ENCODE measurements around the gene KCNIP3.

The KCNIP3 gene

DNA sequence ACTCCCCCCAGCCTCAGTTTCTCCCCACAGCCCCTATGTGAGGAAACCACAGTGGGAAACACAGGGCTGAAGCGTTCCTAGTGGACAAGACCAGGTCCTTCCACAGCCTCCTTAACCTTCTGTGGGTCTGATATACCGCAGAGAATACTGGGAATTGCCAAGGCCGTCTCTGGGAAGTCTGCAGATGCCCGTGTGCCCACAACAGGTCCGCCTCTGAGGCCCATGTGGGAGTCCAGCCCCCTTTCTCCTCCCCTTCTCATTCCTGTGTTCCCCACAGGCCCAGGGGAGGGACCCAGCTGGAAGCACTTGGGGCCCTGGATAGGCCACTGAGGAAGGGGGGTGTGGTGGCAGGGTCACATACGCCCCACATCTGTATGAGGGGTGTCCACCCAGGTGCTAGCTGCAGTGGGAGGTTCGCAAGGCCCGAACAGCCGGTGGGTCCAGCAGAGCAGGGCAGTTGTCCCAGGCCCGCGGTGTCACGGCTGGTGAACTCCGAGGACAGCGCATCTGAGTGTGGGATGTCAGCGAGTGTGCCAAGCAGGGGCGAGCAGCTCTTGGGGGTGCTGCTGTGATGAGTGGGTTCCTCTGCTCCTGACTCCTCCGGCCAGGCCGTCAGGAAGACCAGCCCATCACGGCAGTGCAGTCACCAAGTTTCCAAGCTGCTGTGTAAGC is 2.4 kb upstream of the KCNIP3 start:
- no peak for DNase-seq (ENCODE audit: low read depth in 2 of 2)

DNA sequence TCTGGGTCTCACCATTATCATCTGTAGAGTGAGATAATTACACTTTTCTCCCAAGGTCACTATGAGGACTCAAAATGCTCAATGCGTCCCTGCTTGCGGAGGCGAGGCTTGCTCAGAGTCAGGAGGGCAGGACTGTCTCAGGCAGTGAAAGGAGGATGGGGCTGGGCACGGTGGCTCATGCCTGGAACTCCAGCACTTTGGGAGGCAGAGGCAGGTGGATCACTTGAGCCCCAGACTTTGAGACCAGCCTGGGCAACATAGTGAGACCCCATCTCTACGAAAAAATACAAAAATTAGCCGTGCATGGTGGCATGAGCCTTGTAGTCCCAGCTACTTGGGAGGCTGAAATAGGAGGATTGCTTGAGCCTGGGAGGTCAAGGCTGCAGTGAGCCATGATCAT is 1.8 kb upstream of the KCNIP3 start:
- no peak for DNase-seq (ENCODE audit: low read depth in 2 of 2)

DNA sequence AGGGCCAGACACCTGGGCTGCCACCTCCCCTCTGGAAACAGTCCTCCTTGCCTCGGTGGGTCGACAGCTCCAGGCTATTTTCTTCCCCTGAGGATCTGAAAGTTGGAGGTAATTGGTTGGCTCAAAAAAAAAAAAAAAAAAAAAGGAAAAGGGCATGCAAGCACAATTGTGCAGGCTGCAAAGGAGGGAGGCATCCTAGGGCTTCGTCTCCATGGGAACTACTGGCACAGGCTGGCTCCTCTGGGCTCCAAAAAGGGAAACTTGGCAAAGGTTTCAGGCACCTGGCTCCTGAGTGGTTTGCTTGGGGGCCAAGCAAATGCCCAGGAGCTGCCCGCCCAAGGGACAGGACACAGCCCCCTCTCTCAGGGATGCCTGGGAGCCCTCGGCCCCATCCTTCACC is 1.1 kb upstream of the KCNIP3 start:
- no peak for DNase-seq (ENCODE audit: low read depth in 2 of 2)

DNA sequence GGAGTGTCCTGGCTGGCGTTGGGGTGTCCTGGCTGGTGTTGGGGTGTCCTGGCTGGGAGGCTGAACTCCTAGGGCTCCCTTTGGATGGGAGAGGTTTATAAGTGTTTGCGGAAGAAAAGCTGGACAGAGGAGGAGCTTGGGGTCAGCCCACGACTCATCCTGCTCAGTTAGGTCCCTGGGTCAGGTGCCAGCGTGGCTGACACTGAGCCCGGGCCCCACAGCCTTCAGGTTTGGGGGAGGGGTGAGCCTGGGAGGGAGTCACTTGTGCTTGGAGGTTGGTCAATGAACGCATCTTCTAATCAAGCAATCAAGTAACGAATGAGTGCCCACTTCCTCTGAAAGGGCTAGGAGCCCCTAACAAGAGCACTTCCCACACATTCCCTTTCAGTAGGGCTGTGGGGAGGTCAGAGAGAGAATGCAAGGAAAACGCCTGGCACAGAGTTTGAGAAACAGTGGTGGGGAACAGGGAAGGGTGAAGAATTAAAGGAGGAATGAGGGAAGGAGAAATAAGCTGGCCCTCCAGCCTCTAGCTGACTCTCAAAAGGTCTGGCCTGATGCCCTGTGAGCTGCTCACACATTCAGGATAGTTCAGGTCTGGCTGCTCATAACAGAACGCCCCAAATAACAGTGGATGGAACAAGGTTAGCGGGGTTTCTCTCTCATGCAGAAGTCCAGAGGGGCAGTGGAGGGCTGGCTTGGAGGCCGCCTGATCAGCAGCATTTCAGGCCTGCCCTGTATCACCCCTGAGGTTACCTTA is 670 bp downstream of the KCNIP3 start:
- DNase-seq (ENCODE audit: low read depth in 2 of 2), result no peak

DNA sequence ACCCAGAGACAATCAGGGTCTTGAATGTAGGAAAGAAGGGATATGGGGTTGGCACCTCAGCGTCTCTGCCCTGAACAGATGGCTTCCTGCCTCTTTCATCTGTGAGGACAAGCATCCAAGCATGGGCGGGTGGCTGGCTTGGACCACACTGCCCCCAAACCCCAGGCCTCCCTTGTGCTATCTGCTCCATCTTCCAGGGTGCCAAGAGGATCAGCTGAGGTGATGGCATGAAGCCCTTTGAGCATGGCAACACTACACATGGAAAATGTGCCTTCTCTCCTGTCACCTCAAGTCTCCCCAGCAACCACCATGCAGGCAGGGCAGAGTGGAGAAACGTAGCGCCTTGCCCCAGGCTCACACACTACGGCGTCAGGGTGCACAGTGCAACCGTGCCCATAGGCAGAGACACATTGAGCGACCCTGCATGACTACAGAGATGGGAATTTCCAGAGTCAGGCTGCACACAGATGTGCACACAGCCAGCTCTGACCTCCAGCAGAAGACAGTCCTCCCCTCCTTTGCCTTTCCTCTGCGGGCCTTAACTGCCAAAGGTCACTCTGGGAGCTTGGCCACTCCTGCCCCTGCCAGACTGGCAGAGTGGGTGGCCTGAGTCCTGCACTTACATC is 1.5 kb downstream of the KCNIP3 start:
- no peak for DNase-seq (ENCODE audit: low read depth in 2 of 2)

DNA sequence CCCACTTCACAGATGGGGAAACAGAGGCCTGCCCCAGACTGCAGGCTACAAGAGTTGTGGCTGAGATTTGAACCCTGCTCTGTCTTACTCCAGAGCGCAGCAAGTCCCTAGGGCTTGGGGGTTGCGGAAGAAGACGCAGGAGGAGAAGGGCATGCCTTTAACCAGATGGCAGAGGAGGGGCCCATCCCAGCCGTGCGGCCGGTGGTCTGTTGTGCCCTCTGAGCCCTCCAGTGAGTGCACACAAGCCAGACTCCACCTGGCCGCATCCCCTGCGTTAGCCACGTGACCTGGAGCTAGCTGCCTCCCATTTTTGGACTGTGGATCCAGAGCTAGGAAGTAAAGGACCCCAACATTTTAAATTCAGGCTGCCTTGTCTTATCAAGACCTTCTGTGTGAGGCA is 2.8 kb downstream of the KCNIP3 start:
- no peak for DNase-seq (ENCODE audit: low read depth in 2 of 2)

DNA sequence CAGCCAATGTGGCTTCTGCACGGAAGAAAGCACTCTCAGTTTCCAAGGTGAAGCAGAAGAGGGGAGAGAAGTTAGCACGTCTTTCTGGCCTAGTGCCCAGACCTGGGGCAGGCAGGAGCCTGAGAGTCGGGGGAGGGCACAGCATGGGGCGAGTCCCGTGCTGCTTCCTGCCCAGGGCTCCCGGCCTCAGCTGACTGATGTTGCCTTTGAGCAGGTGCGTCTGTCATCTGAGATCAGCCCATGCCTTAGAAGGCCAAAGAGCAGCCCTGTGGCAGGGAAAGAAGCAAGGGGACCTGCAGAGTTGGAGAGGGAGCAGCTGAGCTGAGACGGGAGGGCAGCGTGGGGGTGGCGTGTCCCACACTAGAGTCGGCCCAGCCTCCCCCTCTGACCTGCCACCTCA is 3.3 kb downstream of the KCNIP3 start:
- no peak for DNase-seq (ENCODE audit: low read depth in 2 of 2)

DNA sequence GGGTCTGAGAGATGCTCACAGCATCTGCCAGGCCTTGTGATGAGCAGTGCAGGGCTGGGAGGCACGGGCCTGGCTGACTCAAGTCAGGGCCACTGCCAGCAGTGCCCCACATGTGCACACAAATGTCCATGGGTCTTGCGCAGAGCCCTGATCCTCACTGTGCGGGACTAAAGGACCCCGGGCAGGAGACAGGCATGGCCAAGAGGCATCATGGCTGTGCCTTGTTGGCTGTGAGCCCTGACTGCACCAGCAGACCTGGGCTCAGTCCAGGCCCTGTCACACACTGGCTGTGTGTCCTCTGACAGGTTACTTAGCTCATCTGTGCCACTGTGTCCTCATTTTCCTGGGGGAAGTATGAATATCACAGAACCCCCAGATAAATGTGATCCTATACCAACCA is 4.0 kb downstream of the KCNIP3 start:
- DNase-seq (ENCODE audit: low read depth in 2 of 2), result no peak

DNA sequence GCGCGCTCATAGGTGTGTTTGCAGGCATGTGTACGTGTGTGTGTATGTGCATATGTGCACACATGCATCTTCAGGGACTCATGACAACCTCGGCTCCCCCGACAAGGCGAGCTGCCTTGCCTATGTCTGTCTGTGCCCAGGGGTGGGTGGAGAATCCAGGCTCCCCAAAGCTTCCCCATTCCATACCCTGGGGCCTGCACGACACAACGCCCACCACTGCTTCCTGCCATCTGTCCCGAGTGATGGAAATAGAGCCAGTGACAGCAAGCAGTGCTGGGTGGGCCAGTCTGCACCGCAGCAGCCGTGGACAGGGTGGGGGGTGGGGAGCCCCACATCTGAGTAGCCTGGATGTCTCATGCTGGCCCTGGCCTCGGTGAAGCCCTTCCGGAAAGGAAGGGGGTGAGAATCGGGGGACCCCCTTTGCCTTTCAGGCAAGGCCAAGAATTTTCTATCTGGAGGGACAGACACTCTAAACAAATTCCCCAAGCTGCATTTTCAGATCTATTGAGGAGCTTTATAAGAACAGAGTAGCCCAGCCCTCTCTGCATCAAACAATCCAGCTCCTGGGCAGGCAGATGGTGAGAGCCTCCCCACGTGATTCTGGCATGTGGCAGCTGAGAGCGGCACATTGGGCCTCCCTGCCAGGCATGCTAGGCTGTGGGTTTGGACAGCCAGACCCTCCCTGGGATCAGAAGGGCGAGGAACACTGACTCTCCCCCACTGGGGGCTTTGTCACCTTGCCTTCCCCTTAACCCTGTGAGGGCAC is 4.9 kb downstream of the KCNIP3 start:
- DNase-seq (ENCODE audit: low read depth in 2 of 2), result no peak

DNA sequence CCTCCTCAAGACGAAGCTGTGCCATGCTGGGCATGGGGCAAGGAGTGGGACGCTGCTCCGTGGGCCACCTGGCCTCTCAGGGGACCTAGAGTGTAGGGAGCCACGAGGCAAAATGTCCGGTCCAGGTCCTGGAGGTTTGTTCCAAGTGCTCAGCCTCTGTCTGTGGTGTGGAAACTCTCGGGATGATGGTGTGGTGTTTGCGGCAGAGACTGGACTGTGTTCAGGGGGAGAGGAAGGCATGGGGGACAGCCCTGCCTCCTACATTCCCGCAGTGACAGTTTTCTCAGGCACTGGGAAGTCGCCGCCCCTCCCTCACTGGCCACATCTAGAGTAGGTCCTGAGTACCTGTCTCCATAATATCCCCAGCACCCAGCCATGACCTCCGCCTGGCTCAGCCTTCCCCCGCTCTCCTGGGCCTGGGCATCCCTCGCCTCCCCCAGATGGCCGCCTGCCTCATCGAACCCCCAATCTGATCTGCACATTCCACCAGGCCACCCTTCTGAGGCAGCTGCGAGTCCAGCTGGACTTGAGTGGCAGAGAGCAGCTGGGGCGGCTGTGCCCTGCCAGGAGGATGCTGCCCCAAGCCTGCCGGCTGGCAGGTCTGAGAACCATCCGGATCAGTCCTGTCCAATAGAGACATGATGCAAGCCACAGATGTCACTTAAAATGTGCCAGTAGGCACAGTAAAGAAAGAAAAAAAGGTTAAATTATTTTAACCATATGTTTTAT is 6.2 kb downstream of the KCNIP3 start:
- no peak for DNase-seq (ENCODE audit: low read depth in 2 of 2)

DNA sequence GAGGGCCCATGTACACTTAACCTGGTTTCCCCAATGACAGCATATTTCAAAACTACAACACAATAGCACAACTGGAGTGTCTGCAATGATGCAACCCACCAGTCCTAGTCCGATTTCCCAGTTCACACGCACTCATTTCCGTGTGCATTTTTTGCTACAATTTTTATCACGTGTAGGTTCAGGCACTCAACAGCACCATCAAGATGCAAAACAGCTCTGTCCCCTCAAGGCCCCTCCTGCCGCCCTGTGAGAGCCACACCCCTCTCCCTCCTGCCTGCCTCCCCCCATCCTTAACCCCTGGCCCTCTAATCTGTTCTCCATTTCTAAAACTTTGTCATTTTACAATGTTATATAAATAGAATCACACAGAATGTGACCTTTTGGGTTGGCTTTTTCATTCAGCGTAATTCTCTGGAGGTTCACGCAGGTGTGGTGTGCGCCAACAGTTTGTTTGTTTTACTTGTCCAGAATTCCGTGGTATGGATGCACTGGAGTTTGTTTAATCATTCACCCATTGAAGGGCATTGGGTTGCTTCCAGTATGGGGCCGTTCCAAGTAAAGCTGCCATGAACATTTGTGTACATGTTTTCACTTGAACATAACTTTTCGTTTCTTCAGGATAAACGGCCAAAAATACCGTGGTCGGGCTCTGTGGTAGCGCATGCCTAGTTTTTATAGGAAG is 8.4 kb downstream of the KCNIP3 start:
- DNase-seq (ENCODE audit: low read depth in 2 of 2), result no peak

DNA sequence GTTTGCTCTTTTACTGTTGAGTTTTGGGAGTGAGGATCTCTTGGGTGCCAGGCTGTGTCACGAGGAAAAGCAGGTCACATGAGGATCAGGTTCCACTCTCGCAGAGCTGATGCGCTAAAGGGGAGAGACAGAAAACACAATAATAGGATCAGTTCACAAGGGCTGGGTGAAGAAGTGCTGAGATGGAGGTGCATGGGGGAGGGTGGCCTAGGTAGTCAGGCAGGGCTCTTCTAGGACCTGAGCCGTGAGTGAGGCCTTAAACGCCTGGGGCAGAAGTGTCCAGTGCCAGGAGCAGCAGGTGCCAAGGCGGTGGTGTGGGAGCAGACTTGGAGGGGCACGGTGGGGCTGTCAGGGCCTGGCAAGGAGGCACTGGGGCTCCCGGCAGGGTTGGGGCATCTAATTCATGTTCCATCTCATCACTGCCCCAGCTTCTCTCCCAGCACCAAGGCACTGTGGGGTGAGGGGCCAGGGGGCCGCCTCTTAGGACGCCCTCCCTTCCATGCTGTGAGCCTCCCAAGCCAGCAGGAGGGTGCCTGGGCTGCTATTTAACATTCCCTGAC is 9.3 kb downstream of the KCNIP3 start:
- DNase-seq (ENCODE audit: low read depth in 2 of 2), result no peak

DNA sequence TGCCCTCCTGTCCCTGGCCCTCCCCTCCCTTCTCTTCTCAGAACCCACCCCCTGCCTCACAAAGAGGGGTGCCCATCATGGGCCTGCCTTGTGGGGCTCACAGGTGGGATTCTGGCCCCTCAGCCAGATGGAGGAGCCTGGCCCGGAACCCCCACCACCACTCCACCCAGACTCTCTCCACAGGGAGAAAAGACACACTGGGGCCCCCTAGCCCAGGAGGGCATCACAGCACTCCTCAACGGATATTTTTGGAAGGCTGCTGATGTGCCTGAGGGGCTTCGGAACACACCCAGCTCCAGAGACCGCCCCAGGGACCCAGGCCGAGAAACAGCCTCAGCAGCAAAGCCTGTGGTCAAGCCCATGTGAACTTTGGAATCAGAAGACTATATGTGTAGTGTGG is 9.9 kb downstream of the KCNIP3 start:
- DNase-seq (ENCODE audit: low read depth in 2 of 2), result no peak

DNA sequence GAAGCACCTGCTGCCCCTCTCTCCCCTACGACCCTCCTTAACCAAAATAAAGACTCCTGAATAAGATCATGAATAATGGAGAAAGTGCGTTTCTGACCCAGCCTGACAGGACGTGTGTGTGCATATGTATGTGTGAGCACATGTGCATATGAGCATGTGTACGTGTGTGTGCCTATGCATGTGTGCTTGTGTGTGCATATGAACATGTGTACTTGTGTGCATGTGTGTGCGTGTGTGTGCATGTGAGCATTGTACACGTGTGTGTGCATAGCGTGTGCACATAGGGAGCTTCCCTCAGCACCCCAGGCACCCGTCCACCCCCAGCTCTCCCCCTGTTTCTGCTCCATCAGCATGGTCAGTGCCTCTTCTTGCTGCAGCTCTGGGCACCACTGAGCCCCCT is 10.7 kb downstream of the KCNIP3 start:
- DNase-seq (ENCODE audit: low read depth in 2 of 2), result no peak

DNA sequence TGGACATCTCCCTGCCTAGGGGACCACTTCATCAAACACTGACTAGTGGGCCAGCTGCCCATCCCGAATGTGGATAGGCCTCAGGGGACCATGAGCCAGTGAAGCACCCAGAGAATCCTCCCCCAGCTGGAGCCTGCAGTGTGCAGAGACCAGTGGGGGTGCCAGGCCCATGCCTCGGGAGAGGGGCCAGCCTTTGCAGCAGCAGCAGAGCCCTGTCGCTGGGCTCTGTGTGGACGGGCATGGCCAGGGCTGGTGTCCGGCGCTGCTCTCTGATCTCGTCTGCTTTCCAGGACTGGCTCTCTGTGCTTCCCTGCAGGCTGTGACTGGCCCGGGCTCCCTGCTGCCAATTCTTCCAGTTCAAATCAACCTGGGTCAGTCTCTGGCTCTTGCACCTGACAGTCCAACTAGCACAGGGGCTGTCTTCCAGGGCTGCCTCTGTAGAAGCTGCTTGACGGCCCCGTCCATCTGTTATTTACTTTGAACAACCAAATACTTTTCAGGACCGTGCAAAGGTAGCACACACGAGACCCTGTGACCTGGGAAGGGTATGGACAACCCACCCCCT is 11.4 kb downstream of the KCNIP3 start:
- no peak for DNase-seq (ENCODE audit: low read depth in 2 of 2)

DNA sequence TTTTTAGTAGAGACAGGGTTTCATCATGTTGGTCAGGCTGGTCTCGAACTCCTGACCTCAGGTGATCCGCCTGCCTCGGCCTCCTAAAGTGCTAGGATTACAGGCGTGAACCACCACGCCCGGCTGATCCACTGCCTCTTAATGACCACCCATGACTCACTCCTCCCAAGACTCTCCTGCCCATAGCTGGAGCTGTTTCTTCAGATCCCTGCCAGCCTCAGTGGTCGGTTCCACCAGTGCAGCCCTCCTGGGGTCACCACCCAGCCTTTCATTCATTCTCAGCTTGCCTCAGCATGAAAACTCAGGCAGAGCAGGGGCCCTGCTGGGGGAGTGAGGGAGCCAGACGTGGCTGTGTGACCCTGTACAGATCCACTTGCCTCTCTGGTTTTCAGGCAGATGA is 12.5 kb downstream of the KCNIP3 start:
- no peak for DNase-seq (ENCODE audit: low read depth in 2 of 2)

DNA sequence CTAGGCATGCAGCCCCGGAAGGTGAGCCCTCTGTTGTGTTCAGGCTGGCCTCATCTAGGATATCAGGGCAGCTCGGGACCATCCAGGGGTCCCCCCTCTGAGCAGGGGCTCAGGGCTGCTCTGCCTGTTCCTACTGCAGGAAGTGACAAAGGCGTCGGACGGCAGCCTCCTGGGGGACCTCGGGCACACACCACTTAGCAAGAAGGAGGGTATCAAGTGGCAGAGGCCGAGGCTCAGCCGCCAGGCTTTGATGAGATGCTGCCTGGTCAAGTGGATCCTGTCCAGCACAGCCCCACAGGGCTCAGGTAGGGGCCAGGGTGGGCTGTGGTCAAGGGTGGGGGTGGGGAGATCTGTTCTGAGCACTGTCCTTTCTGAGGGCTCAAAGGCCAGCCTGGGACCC is 13.1 kb downstream of the KCNIP3 start:
- no peak for DNase-seq (ENCODE audit: low read depth in 2 of 2)

DNA sequence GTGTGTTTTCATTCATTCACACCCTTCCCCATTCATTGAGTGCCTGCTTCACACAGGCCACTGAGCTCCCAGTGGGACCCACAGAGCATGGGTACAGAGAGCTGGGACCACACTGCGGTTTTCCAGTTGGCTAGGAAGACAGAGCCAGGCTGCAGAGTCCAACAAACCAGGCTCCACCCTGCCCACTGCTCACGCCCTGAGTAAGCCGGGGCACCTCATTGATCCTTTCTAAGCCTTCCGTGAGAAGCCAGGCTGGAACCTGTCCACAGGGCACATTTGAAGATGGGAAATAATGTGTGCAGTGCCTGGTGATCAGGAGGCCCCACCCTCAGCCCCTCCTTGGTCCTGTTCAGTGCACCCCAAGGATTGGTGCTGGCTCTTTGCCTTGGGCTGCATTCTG is 13.5 kb downstream of the KCNIP3 start:
- DNase-seq (ENCODE audit: low read depth in 2 of 2), result no peak

DNA sequence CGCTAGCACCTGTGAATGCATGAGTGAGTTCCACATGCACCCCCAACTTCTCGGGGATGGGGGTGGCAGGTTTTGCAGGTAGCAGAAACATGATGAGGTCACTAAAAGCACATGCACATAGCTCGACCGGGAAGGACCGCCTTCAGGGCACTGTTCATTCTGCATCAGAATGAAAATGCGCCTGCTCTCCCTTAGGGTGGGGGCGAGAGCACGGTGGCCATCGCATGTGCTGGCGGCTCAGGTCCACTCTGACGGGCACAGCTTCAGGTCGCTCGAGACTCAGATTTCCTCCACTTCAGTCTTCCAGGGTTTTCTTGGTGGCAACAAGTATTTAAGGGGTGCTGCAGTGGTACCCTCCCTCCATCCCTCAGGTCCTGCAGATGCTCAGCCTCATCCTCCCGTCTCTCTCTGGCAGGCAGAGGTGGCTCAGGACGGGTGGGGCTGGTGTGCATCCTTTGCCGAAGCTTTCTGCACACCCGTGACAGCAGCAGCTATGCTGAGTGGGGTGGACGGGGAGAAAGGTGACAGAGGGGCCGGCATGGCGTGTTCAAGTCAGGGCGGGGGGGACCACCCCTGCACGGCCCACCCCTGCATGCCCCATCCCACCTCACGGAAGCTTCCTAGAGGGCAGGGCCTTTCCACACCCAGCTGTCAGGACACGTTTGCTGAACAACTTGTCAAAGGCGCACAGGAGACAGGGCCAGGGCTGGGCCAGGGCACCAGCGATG is 14.8 kb downstream of the KCNIP3 start:
- DNase-seq (ENCODE audit: low read depth in 2 of 2), result no peak

Data from fibroblast of skin of left quadriceps (primary cell).